Endothelial cell of umbilical vein (primary cell): ENCODE results near the gene ZNF880. TPM values are rescaled to one million over a fixed set of nuclear protein-coding genes. Genes with fewer than 3 reads are reported as not detected.

ENCODE experiments used
- Bru-seq: library from RNA; stranded (reverse); fragments of 400-500 nt; gene quantifications from one replicate; lab custom pipeline; 2021; lab: Mats Ljungman, UMichigan
- BruChase-seq, 2 experiments: library from RNA; stranded (reverse); fragments of 400-500 nt; gene quantifications; one replicate each; lab custom pipeline; 2021; lab: Mats Ljungman, UMichigan
- BruUV-seq: library from RNA; stranded (reverse); fragments of 400-500 nt; replicated peaks from 2 replicates; lab custom pipeline; 2021; lab: Mats Ljungman, UMichigan
- CTCF ChIA-PET: fragments of 300-600, 350-600 bp; sonication (Branson Sonifier 250); formaldehyde crosslinking; loops from one replicate; lab custom pipeline; 2021; ENCODE audit warnings: antibody characterized with exemption, inconsistent platforms; lab: Charles Lee
- POLR2A ChIA-PET: fragments of 300-600, 350-600 bp; sonication (Branson Sonifier 250); formaldehyde crosslinking; loops from one replicate; lab custom pipeline; 2021; ENCODE audit warnings: antibody characterized with exemption, inconsistent platforms; lab: Charles Lee
- DNase-seq: peaks from one replicate; pipeline ENCODE4 v3.0.0-alpha.2; 2011; ENCODE audit warnings: low read depth, low spot score
- FAIRE-seq: peaks from 2 replicates; lab custom pipeline; 2011; peaks lifted over from hg19 to GRCh38; lab: Jason Lieb, UNC
- H2AFZ ChIP-seq: 2 replicates; pipeline ENCODE4 v1.6.0; 2012; ENCODE audit warnings: low read depth, low read length, control low read depth, inconsistent platforms
- H3K27ac ChIP-seq: 2 replicates; pipeline ENCODE4 v1.5.1; 2011; ENCODE audit warnings: low read depth, mild to moderate bottlenecking, control low read depth, low read length, moderate library complexity; ENCODE audit not compliant: insufficient read depth
- H3K27me3 ChIP-seq, 2 experiments: 2 replicates each; pipeline versions ENCODE4 v1.6.0 to v1.6.1; 2011; ENCODE audit warnings: low read length in 2 of 2, mixed read lengths in 1 of 2; ENCODE audit not compliant: control insufficient read depth in 2 of 2, insufficient read depth in 2 of 2
- H3K36me3 ChIP-seq, 2 experiments: 2 replicates in 1 of 2; 3 replicates in 1 of 2; pipeline ENCODE4 v1.5.1; 2011; ENCODE audit warnings: low read length in 2 of 2, mild to moderate bottlenecking in 1 of 2, moderate library complexity in 1 of 2; ENCODE audit not compliant: control insufficient read depth in 2 of 2, insufficient read depth in 2 of 2; ENCODE audit errors: extremely low read depth in 1 of 2
- H3K4me1 ChIP-seq: 3 replicates; pipeline ENCODE4 v1.5.1; 2011; ENCODE audit warnings: mild to moderate bottlenecking, low read length; ENCODE audit not compliant: control insufficient read depth, insufficient read depth; ENCODE audit errors: extremely low read depth
- H3K4me2 ChIP-seq: 2 replicates; pipeline ENCODE4 v1.6.1; 2011; ENCODE audit warnings: low read length, control low read depth, mixed read lengths; ENCODE audit not compliant: insufficient read depth
- H3K4me3 ChIP-seq, 3 experiments: fragments of 200-600 bp in 1 of 3; sonication (generic), shearing (Covaris generic) in 1 of 3; replicated peaks in 1 of 3; 2 replicates each; pipeline ENCODE4 v1.5.1; 2011 to 2016; ENCODE audit warnings: control low read depth in 3 of 3, low read length in 3 of 3, mild to moderate bottlenecking in 2 of 3, inconsistent platforms in 1 of 3, low read depth in 1 of 3, moderate library complexity in 1 of 3; ENCODE audit not compliant: insufficient read depth in 1 of 3
- H3K79me2 ChIP-seq: 2 replicates; pipeline ENCODE4 v1.6.0; 2012; ENCODE audit warnings: low read length, inconsistent platforms; ENCODE audit not compliant: control insufficient read depth, insufficient read depth
- H3K9ac ChIP-seq: replicated peaks from 2 replicates; pipeline ENCODE3; 2011; ENCODE audit warnings: low read length, control low read depth; ENCODE audit not compliant: insufficient read depth; ENCODE audit errors: extremely low read depth
- H3K9me1 ChIP-seq: replicated peaks from 3 replicates; pipeline ENCODE4 v1.6.0; 2011; ENCODE audit warnings: mild to moderate bottlenecking, low read length; ENCODE audit not compliant: control insufficient read depth, insufficient read depth; ENCODE audit errors: extremely low read depth
- H3K9me3 ChIP-seq: replicated peaks from 2 replicates; pipeline ENCODE4 v1.5.1; 2012; ENCODE audit warnings: low read length, inconsistent platforms; ENCODE audit not compliant: control insufficient read depth, insufficient read depth
- H4K20me1 ChIP-seq: replicated peaks from 2 replicates; pipeline ENCODE3; 2011; ENCODE audit warnings: mild to moderate bottlenecking, low read length; ENCODE audit not compliant: control insufficient read depth, insufficient read depth; ENCODE audit errors: extremely low read depth
- GATA2 ChIP-seq: IDR thresholded peaks from 2 replicates; pipeline ENCODE4 v1.7.0; 2011; ENCODE audit warnings: low read depth, mild to moderate bottlenecking, moderate library complexity, mixed read lengths, low read length; ENCODE audit not compliant: insufficient read length, insufficient read depth
- MAX ChIP-seq: IDR thresholded peaks from 2 replicates; pipeline ENCODE4 v1.6.1; 2011; ENCODE audit not compliant: insufficient read depth, insufficient read length
- MYC ChIP-seq: IDR thresholded peaks from one replicate; pipeline ENCODE4 v1.6.1; 2011; ENCODE audit warnings: mild to moderate bottlenecking, low read depth, low read length
- POLR2A ChIP-seq: IDR thresholded peaks from 2 replicates; pipeline ENCODE4 v1.6.1; 2012; ENCODE audit warnings: low read depth, mild to moderate bottlenecking, control low read depth, low read length
- POLR2AphosphoS5 ChIP-seq: IDR thresholded peaks from 2 replicates; pipeline ENCODE4 v1.6.1; 2012; ENCODE audit warnings: low read depth, mild to moderate bottlenecking, control low read depth, low read length, moderate library complexity; ENCODE audit not compliant: insufficient read depth
- dilution Hi-C: fragments of 300-500 bp; cut with MboI; formaldehyde crosslinking; loops from one replicate; pipeline ENCODE4 v1.15.0; 2019; ENCODE audit warnings: low sequenced_read_pairs; ENCODE audit not compliant: extremely low pct_ligation_motif_present
- intact Hi-C: fragments of 100-400 bp; cut with micrococcal nuclease; formaldehyde crosslinking; loops from one replicate; pipeline ENCODE4 v1.10.0; 2022
- long read RNA-seq: library from polyadenylated mRNA; stranded (forward); transcript quantifications from one replicate; pipeline ENCODE4 v2.0.0, GENCODE V29; 2021
- polyA minus RNA-seq, 3 experiments: library from RNA; depleted of rRNA, polyadenylated mRNA; stranded (reverse); fragments of >200 nt; gene quantifications; 1 replicate in 1 of 3; 2 replicates in 2 of 3; pipeline ENCODE4 v1.2.3, GENCODE V29; 2011
- polyA plus RNA-seq, 4 experiments: library from polyadenylated mRNA; depleted of rRNA in 3 of 4; stranded (reverse) in 3 of 4; unstranded in 1 of 4; fragments of >200 nt; gene quantifications; 2 replicates each; pipeline versions ENCODE4 v1.2.1 to v1.2.3, GENCODE V29; 2011 to 2012; ENCODE audit warnings: missing spikeins in 1 of 4
- total RNA-seq: library from RNA; stranded (reverse); gene quantifications from 2 replicates; pipeline ENCODE4 v1.2.3, GENCODE V29; 2021

ZNF880 gene
- total RNA-seq (7.9 and 11.0 TPM in 2 replicates), polyA plus RNA-seq (8.3 and 10.7 TPM in 2 replicates), polyA minus RNA-seq (9.0 and 15.9 TPM in 2 replicates), Bru-seq, nascent RNA (percentile 58 among the genes with signal in this experiment), BruChase-seq, experiment 1, labeled RNA remaining after a 6-hour chase (percentile 50 among the genes with signal in this experiment), BruChase-seq, experiment 2, labeled RNA remaining after a 2-hour chase (percentile 51 among the genes with signal in this experiment)
- polyA plus RNA-seq (2011; cell fraction: cytosol; rRNA removed): 11.5 and 11.7 TPM in 2 replicates
- 14.2 and 19.8 TPM in 2 replicates for polyA plus RNA-seq (2011; cell fraction: nucleus; rRNA removed)
- 10.5 and 11.1 TPM in 2 replicates for polyA plus RNA-seq (2012)
- not detected for polyA minus RNA-seq (2011; cell fraction: cytosol; rRNA and poly(A)+ RNA removed)
- polyA minus RNA-seq (2011; cell fraction: nucleus; rRNA and poly(A)+ RNA removed): 7.8 and 13.4 TPM in 2 replicates
- long read RNA-seq, transcript ZNF880-206 (4 exons, 953 nt): major isoform, 13 of 22 reads
- long read RNA-seq, partial matches to known transcripts: 0 of 22 reads
- long read RNA-seq, other reads (novel, unspliced or antisense): 1 of 22 reads

- peaks cover 3 to 6% of the 10 kb centered on the region in 2 experiments for H3K36me3 ChIP-seq
- BruUV-seq: TSS peak; percentile 88
- H3K4me3 ChIP-seq: peak within 1 kb of the TSS; percentile 61 to 80 (median 75)
- no peaks in the 10 kb centered on the region for H4K20me1 ChIP-seq
- FAIRE-seq (peak; percentile 96), DNase-seq (peak; percentile 89)
- dilution Hi-C loops (no loop called here), intact Hi-C loops (loop anchor here (1.0 kb wide), 1 partner anchor 28 kb away; the partner anchor contains the start of gene ZNF528)
- no peaks in the 10 kb centered on the region for H3K9me1 ChIP-seq
- POLR2A ChIA-PET: interaction anchor here (1.1 to 1.2 kb wide), 2 partner anchors 34 to 157 kb away, joined by 3 to 4 read pairs; partner anchors contain the start of gene ZNF610
- H3K79me2 ChIP-seq: no peaks in the 10 kb centered on the region
- peaks cover 8% of the 10 kb centered on the region for H3K4me1 ChIP-seq
- peak within 1 kb of the TSS; percentile 66 for H2AFZ ChIP-seq
- CTCF ChIA-PET: interaction anchor here (0.7 to 1.1 kb wide), 4 partner anchors 28 to 197 kb away, joined by 3 read pairs; partner anchors contain the start of gene ZNF528
- TF ChIP-seq POLR2A: peak; percentile 72
- TF ChIP-seq MAX: peak; percentile 10
- TF ChIP-seq MYC: no peak
- peak; percentile 8 for TF ChIP-seq GATA2
- peak; percentile 48 for TF ChIP-seq POLR2AphosphoS5
- peak within 1 kb of the TSS; percentile 81 for H3K4me2 ChIP-seq
- no peaks in the 10 kb centered on the region for H3K27me3 ChIP-seq
- H3K9ac ChIP-seq: peak within 1 kb of the TSS; percentile 98
- no peaks in the 10 kb centered on the region for H3K9me3 ChIP-seq
- H3K27ac ChIP-seq: peak within 1 kb of the TSS; percentile 97
These were observed at the start of gene ZNF880 for GRCh38 chr19:52369559-52370340. TSS of gene ZNF880 (plus strand) at chr19:52369923. CDS start at chr19:52369966, 43 bp downstream.
